IMR-90 (cell line): ENCODE measurements around the gene KLK11. TPM values are rescaled to one million over a fixed set of nuclear protein-coding genes. Genes with fewer than 3 reads are reported as not detected.

ENCODE experiments used
- ATAC-seq: fragments of 200-7000 bp; cut with Tn5 transposase; 2 replicates; pipeline ENCODE4 v1.9.1; 2020; ENCODE audit warnings: low read depth, mild to moderate bottlenecking, moderate library complexity
- BruUV-seq: library from RNA; stranded (reverse); fragments of 400-500 nt; replicated peaks from 2 replicates; lab custom pipeline; 2021; lab: Mats Ljungman, UMichigan
- CTCF ChIA-PET: fragments of 300-600 bp; formaldehyde crosslinking; extraction: SDS; loops from one replicate; lab custom pipeline; 2021; ENCODE audit warnings: antibody characterized with exemption; lab: Yijun Ruan, JAX
- POLR2A ChIA-PET: fragments of 300-600 bp; sonication (Branson Sonifier 250); formaldehyde crosslinking; loops from one replicate; lab custom pipeline; 2022; ENCODE audit warnings: antibody characterized with exemption; ENCODE audit not compliant: unreplicated experiment; lab: Charles Lee
- DNase-seq: peaks from one replicate; pipeline ENCODE4 v3.0.0; 2013
- H2AFZ ChIP-seq: replicated peaks from 2 replicates; pipeline ENCODE3; 2013; ENCODE audit warnings: low read length, mild to moderate bottlenecking; ENCODE audit not compliant: poor library complexity
- H2AK5ac ChIP-seq: 2 replicates; pipeline ENCODE4 v1.6.1; 2013; ENCODE audit warnings: low read depth, low read length, inconsistent platforms
- H2AK9ac ChIP-seq: replicated peaks from 2 replicates; pipeline ENCODE3; 2013; ENCODE audit warnings: mild to moderate bottlenecking, low read depth, low read length, moderate library complexity; ENCODE audit not compliant: poor library complexity
- H2BK120ac ChIP-seq: 2 replicates; pipeline ENCODE4 v1.6.1; 2013; ENCODE audit warnings: low read depth, low read length, inconsistent platforms
- H2BK15ac ChIP-seq: 3 replicates; pipeline ENCODE4 v1.6.1; 2013; ENCODE audit warnings: low read depth, low read length, inconsistent platforms
- H2BK20ac ChIP-seq: 2 replicates; pipeline ENCODE4 v1.6.1; 2013; ENCODE audit warnings: low read depth, mild to moderate bottlenecking, inconsistent platforms, low read length, moderate library complexity
- H2BK5ac ChIP-seq: 2 replicates; pipeline ENCODE4 v1.6.1; 2013; ENCODE audit warnings: mild to moderate bottlenecking, low read depth, low read length, inconsistent platforms; ENCODE audit not compliant: poor library complexity, severe bottlenecking
- H3K14ac ChIP-seq: replicated peaks from 2 replicates; pipeline ENCODE4 v1.6.1; 2013; ENCODE audit warnings: low read depth, low read length, inconsistent platforms
- H3K18ac ChIP-seq: 2 replicates; pipeline ENCODE4 v1.6.1; 2013; ENCODE audit warnings: low read depth, low read length, control low read depth
- H3K23ac ChIP-seq: 2 replicates; pipeline ENCODE4 v1.6.1; 2013; ENCODE audit warnings: low read depth, low read length, inconsistent platforms
- H3K27ac ChIP-seq: 2 replicates; pipeline ENCODE4 v1.5.1; 2013; ENCODE audit warnings: mild to moderate bottlenecking, control low read depth, low read length; ENCODE audit not compliant: insufficient read depth
- H3K27me3 ChIP-seq: 2 replicates; pipeline ENCODE4 v1.6.1; 2013; ENCODE audit warnings: low read length; ENCODE audit not compliant: control insufficient read depth, insufficient read depth
- H3K36me3 ChIP-seq: 2 replicates; pipeline ENCODE4 v1.6.1; 2013; ENCODE audit warnings: low read length, mixed read lengths; ENCODE audit not compliant: control insufficient read depth, insufficient read depth
- H3K4ac ChIP-seq: 2 replicates; pipeline ENCODE4 v1.6.1; 2013; ENCODE audit warnings: low read depth, low read length, inconsistent platforms
- H3K4me1 ChIP-seq: 2 replicates; pipeline ENCODE4 v1.6.1; 2013; ENCODE audit warnings: low read length, mixed read lengths; ENCODE audit not compliant: control insufficient read depth, insufficient read depth
- H3K4me2 ChIP-seq: 2 replicates; pipeline ENCODE4 v1.6.1; 2013; ENCODE audit warnings: low read depth, mild to moderate bottlenecking, control low read depth, low read length, moderate library complexity
- H3K4me3 ChIP-seq: 2 replicates; pipeline ENCODE4 v1.5.1; 2013; ENCODE audit warnings: low read depth, mild to moderate bottlenecking, control low read depth, low read length, moderate library complexity; ENCODE audit not compliant: insufficient read depth
- H3K56ac ChIP-seq: 2 replicates; pipeline ENCODE4 v1.6.1; 2013; ENCODE audit warnings: low read length, inconsistent platforms; ENCODE audit not compliant: insufficient read depth; ENCODE audit errors: extremely low read depth
- H3K79me1 ChIP-seq, 2 experiments: 2 replicates each; pipeline ENCODE4 v1.6.1; 2013; ENCODE audit warnings: low read length in 2 of 2, inconsistent platforms in 1 of 2, low read depth in 1 of 2
- H3K9ac ChIP-seq: 2 replicates; pipeline ENCODE4 v1.6.1; 2013; ENCODE audit warnings: low read depth, low read length, control low read depth
- H3K9me1 ChIP-seq: 2 replicates; pipeline ENCODE4 v1.6.1; 2013; ENCODE audit warnings: low read length, inconsistent platforms; ENCODE audit not compliant: insufficient read depth
- H3K9me3 ChIP-seq: 2 replicates; pipeline ENCODE4 v1.6.1; 2013; ENCODE audit warnings: low read length; ENCODE audit not compliant: control insufficient read depth, insufficient read depth
- H4K20me1 ChIP-seq: 2 replicates; pipeline ENCODE4 v1.6.1; 2013; ENCODE audit warnings: low read length, inconsistent platforms; ENCODE audit not compliant: insufficient read depth
- H4K5ac ChIP-seq: 2 replicates; pipeline ENCODE4 v1.6.1; 2013; ENCODE audit warnings: mild to moderate bottlenecking, low read depth, low read length, control low read depth
- H4K8ac ChIP-seq, 2 experiments: 2 replicates each; pipeline ENCODE4 v1.6.1; 2013; ENCODE audit warnings: low read depth in 2 of 2, low read length in 2 of 2, control low read depth in 1 of 2, inconsistent platforms in 1 of 2
- H4K91ac ChIP-seq: 2 replicates; pipeline ENCODE4 v1.6.1; 2013; ENCODE audit warnings: low read depth, low read length, inconsistent platforms; ENCODE audit not compliant: insufficient read depth
- whole genome bisulfite sequencing, 2 experiments: methylation state at CpG; one replicate each; pipeline versions ENCODE4 v1.1.5 to v1.1.7; 2013; ENCODE audit warnings: missing lambda C conversion rate in 2 of 2; ENCODE audit not compliant: insufficient read length in 1 of 2; ENCODE audit errors: extremely low coverage in 2 of 2; 5-methylcytosine and 5-hydroxymethylcytosine counted together
- dilution Hi-C: fragments of 300-500 bp; cut with HindIII; formaldehyde crosslinking; loops from one replicate; pipeline ENCODE4 v1.14.3; 2018; ENCODE audit warnings: low sequenced_read_pairs; ENCODE audit not compliant: unreplicated experiment
- in situ Hi-C: fragments of 300-500 bp; cut with MboI; formaldehyde crosslinking; loops from 3 replicates; pipeline ENCODE4 v1.14.3; 2019; ENCODE audit warnings: low sequenced_read_pairs, inconsistent platforms, mixed read lengths
- intact Hi-C: fragments of 100-400 bp; cut with micrococcal nuclease; formaldehyde crosslinking; loops from 2 replicates; pipeline ENCODE4 v1.10.0; 2022
- polyA plus RNA-seq, 3 experiments: library from polyadenylated mRNA; depleted of rRNA; stranded (reverse); fragments of >200 nt; gene quantifications; 2 replicates each; pipeline ENCODE4 v1.2.3, GENCODE V29; 2012; ENCODE audit warnings: low replicate concordance in 1 of 3
- total RNA-seq: library from RNA; depleted of rRNA; stranded (reverse); fragments of >200 nt; gene quantifications from 2 replicates; pipeline ENCODE4 v1.2.3, GENCODE V29; 2012
- TF ChIP-seq, protein P1 (sequence below): conservative IDR thresholded peaks from 2 replicates; pipeline ENCODE4 v1.5.1; 2012; ENCODE audit warnings: mild to moderate bottlenecking, low read depth, low read length, improper control_type of control experiment

Gene KLK11
- total and polyA plus RNA-seq, 2 of the 4 experiments (the other 2 are of a cell fraction) = not detected

DNA sequence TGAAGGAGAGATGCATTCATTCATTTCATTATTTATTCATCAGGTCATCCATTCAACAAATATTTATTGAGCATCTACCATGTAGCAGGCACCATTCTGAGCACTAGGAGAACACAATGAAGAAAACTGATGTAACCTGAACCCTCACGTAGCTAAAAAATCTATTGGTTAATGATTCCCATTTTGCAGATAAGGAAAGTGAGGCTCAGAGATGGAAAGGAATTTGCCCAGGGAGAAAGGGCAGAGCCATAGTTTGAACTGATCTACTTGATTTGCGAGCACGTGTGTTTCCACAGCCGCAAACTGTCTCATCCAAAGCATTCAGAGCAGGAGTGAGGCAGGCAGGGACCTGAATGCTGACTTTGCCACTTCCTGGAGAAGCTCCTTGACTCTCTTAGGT is 27.7 kb downstream of the KLK11 start:
- no peak overlapping the region for H2BK20ac ChIP-seq
- no peak overlapping the region for H4K5ac ChIP-seq
- no peak for ATAC-seq
- no peak overlapping the region for H3K23ac ChIP-seq
- no peak overlapping the region for H2AFZ ChIP-seq
- CTCF ChIA-PET = no interaction called here
- BruUV-seq = no TSS peak
- no peak overlapping the region for H3K4me3 ChIP-seq
- H4K20me1 ChIP-seq = no peaks in the 10 kb centered on the region; the same call in 1 of the 2 replicates
- no peak overlapping the region for H3K4ac ChIP-seq
- H3K27ac ChIP-seq = no peak overlapping the region
- H3K14ac ChIP-seq = no peak overlapping the region
- H2AK5ac ChIP-seq = no peak overlapping the region
- no peak overlapping the region for H2AK9ac ChIP-seq
- H3K9me1 ChIP-seq = no peaks in the 10 kb centered on the region
- H3K56ac ChIP-seq = no peak overlapping the region
- no peaks in the 10 kb centered on the region for H3K27me3 ChIP-seq
- H3K9ac ChIP-seq = no peak overlapping the region
- H4K91ac ChIP-seq = no peak overlapping the region
- in situ Hi-C loops = no loop called here
- peaks cover 14% of the 10 kb centered on the region for H3K9me3 ChIP-seq
- no peak overlapping the region for H2BK15ac ChIP-seq
- H3K36me3 ChIP-seq = no peaks in the 10 kb centered on the region
- WGBS, 2 experiments = 40% methylated on average over 2 of the region's 4 CpGs; no CpG with 5 or more reads in 1 of the 2 experiments
- DNase-seq = no peak
- POLR2A ChIA-PET = no interaction called here
- H3K4me2 ChIP-seq = no peak overlapping the region
- no peaks in the 10 kb centered on the region for H3K4me1 ChIP-seq
- H2BK120ac ChIP-seq = no peak overlapping the region
- no peaks in the 10 kb centered on the region for H3K79me1 ChIP-seq
- TF ChIP-seq, protein P1, sequence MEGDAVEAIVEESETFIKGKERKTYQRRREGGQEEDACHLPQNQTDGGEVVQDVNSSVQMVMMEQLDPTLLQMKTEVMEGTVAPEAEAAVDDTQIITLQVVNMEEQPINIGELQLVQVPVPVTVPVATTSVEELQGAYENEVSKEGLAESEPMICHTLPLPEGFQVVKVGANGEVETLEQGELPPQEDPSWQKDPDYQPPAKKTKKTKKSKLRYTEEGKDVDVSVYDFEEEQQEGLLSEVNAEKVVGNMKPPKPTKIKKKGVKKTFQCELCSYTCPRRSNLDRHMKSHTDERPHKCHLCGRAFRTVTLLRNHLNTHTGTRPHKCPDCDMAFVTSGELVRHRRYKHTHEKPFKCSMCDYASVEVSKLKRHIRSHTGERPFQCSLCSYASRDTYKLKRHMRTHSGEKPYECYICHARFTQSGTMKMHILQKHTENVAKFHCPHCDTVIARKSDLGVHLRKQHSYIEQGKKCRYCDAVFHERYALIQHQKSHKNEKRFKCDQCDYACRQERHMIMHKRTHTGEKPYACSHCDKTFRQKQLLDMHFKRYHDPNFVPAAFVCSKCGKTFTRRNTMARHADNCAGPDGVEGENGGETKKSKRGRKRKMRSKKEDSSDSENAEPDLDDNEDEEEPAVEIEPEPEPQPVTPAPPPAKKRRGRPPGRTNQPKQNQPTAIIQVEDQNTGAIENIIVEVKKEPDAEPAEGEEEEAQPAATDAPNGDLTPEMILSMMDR = no peak
- dilution Hi-C loops = no loop called here
- intact Hi-C loops = no loop called here
- no peak overlapping the region for H2BK5ac ChIP-seq
- no peak overlapping the region for H4K8ac ChIP-seq
- no peak overlapping the region for H3K18ac ChIP-seq
